Liver (tissue), 9 donors: ENCODE data around the gene CXCL6. TPM values are rescaled to one million over a fixed set of nuclear protein-coding genes. Genes with fewer than 3 reads are reported as not detected.

ENCODE experiments used
- DNase-seq: peaks from one replicate; pipeline ENCODE4 v3.0.0-alpha.2; 2017; ENCODE audit warnings: low spot score
- H3K27ac ChIP-seq, 2 donors: one replicate each; pipeline ENCODE4 v1.7.0; 2013; ENCODE audit warnings: inconsistent platforms in 2 of 2, low read length in 2 of 2, control low read depth in 1 of 2, low read depth in 1 of 2, mild to moderate bottlenecking in 1 of 2
- H3K27me3 ChIP-seq, 4 donors: one replicate each; pipeline versions ENCODE4 v1.6.1 to v1.7.0; 2013; ENCODE audit warnings: low read length in 3 of 4, inconsistent platforms in 1 of 4, mild to moderate bottlenecking in 1 of 4, moderate library complexity in 1 of 4; ENCODE audit not compliant: control insufficient read depth in 4 of 4, insufficient read depth in 4 of 4
- H3K36me3 ChIP-seq, 4 donors: one replicate each; pipeline versions ENCODE4 v1.6.1 to v1.7.0; 2013; ENCODE audit warnings: low read length in 3 of 4, mild to moderate bottlenecking in 3 of 4, low read depth in 1 of 4, moderate library complexity in 1 of 4; ENCODE audit not compliant: control insufficient read depth in 4 of 4, insufficient read depth in 3 of 4
- H3K4me1 ChIP-seq, 4 donors: one replicate each; pipeline versions ENCODE4 v1.6.1 to v1.7.0; 2013; ENCODE audit warnings: low read length in 3 of 4, mild to moderate bottlenecking in 3 of 4, moderate library complexity in 1 of 4; ENCODE audit not compliant: control insufficient read depth in 4 of 4, insufficient read depth in 4 of 4
- H3K4me3 ChIP-seq, 3 donors: one replicate each; pipeline versions ENCODE4 v1.6.1 to v1.7.0; 2013; ENCODE audit warnings: low read length in 3 of 3, control low read depth in 1 of 3, low read depth in 1 of 3, mild to moderate bottlenecking in 1 of 3
- H3K9ac ChIP-seq, 2 donors: one replicate each; pipeline ENCODE4 v1.7.0; 2013; ENCODE audit warnings: low read length in 2 of 2, mild to moderate bottlenecking in 2 of 2, moderate library complexity in 2 of 2, control low read depth in 1 of 2, low read depth in 1 of 2
- H3K9me3 ChIP-seq, 4 donors: one replicate each; pipeline versions ENCODE4 v1.6.1 to v1.7.0; 2013; ENCODE audit warnings: low read length in 3 of 4; ENCODE audit not compliant: control insufficient read depth in 4 of 4
- ATF3 ChIP-seq: IDR thresholded peaks from 2 replicates; pipeline ENCODE4 v1.6.1; 2016; ENCODE audit warnings: antibody characterized with exemption
- EGR1 ChIP-seq, 2 donors: IDR thresholded peaks; 2 replicates each; pipeline ENCODE4 v1.6.1; 2016 to 2018; ENCODE audit warnings: antibody characterized with exemption in 2 of 2, low read depth in 2 of 2
- FOXA1 ChIP-seq: IDR thresholded peaks from 2 replicates; pipeline ENCODE4 v1.6.1; 2016; ENCODE audit warnings: antibody characterized with exemption
- FOXA2 ChIP-seq: IDR thresholded peaks from 2 replicates; pipeline ENCODE4 v1.6.1; 2016; ENCODE audit warnings: antibody characterized with exemption
- GABPA ChIP-seq, 2 donors: IDR thresholded peaks in 1 of 2; conservative IDR thresholded peaks in 1 of 2; 2 replicates each; pipeline ENCODE4 v1.6.1; 2016; ENCODE audit warnings: antibody characterized with exemption in 2 of 2, mild to moderate bottlenecking in 1 of 2, moderate library complexity in 1 of 2
- HNF4G ChIP-seq: IDR thresholded peaks from 2 replicates; pipeline ENCODE4 v1.6.1; 2016; ENCODE audit warnings: antibody characterized with exemption
- JUND ChIP-seq, 2 donors: IDR thresholded peaks; 2 replicates each; pipeline ENCODE4 v1.6.1; 2016; ENCODE audit warnings: antibody characterized with exemption in 2 of 2
- MAX ChIP-seq: IDR thresholded peaks from 2 replicates; pipeline ENCODE4 v1.6.1; 2016; ENCODE audit warnings: antibody characterized with exemption
- NR2F2 ChIP-seq: IDR thresholded peaks from 2 replicates; pipeline ENCODE4 v1.6.1; 2016; ENCODE audit warnings: antibody characterized with exemption
- RAD21 ChIP-seq, 2 donors: IDR thresholded peaks; 2 replicates each; pipeline ENCODE4 v1.6.1; 2016; ENCODE audit warnings: antibody characterized with exemption in 2 of 2, mild to moderate bottlenecking in 2 of 2
- RXRA ChIP-seq, 2 donors: IDR thresholded peaks; 2 replicates each; pipeline ENCODE4 v1.6.1; 2017 to 2018; ENCODE audit warnings: antibody characterized with exemption in 2 of 2, mild to moderate bottlenecking in 1 of 2
- YY1 ChIP-seq: IDR thresholded peaks from 2 replicates; pipeline ENCODE4 v1.6.1; 2016; ENCODE audit warnings: antibody characterized with exemption, mild to moderate bottlenecking
- WGBS: extraction: QIAGEN DNeasy Blood & Tissue Kit; methylation state at CpG from one replicate; pipeline ENCODE4 v1.1.7; 2013; 5-methylcytosine and 5-hydroxymethylcytosine counted together
- polyA plus RNA-seq, 2 donors: library from polyadenylated mRNA; stranded (reverse) in 1 of 2; unstranded in 1 of 2; fragments of 200-250 nt in 1 of 2; fragments of >200 nt in 1 of 2; fragmentation: Nextera tagmentation in 1 of 2; extraction: Ambion mirVana in 1 of 2; gene quantifications; one replicate each; pipeline versions ENCODE4 v1.2.1 to v1.2.3, GENCODE V29; 2013 to 2015
- total RNA-seq, 2 donors: library from RNA; depleted of rRNA; stranded (reverse); fragments of >200 nt; gene quantifications; one replicate each; pipeline ENCODE4 v1.2.3, GENCODE V29; 2014
- TF ChIP-seq, protein P1 (sequence below): IDR thresholded peaks from 2 replicates; pipeline ENCODE4 v1.6.1; 2016; ENCODE audit warnings: antibody characterized with exemption
- TF ChIP-seq, protein P2 (sequence below): fragments of 150-350 bp; IDR thresholded peaks from 2 replicates; pipeline ENCODE4 v1.5.1; 2017; ENCODE audit warnings: improper control_type of control experiment, low read depth, low read length; ENCODE audit not compliant: missing input control
- donor health status: healthy.
- donor health status: healthy.
- donor health status: healthy.
- donor health status: healthy.
- donor health status: healthy.

Gene CXCL6
- total and polyA plus RNA-seq, 4 donors: 0.19 to 5.5 (median 3.2) TPM

DNA sequence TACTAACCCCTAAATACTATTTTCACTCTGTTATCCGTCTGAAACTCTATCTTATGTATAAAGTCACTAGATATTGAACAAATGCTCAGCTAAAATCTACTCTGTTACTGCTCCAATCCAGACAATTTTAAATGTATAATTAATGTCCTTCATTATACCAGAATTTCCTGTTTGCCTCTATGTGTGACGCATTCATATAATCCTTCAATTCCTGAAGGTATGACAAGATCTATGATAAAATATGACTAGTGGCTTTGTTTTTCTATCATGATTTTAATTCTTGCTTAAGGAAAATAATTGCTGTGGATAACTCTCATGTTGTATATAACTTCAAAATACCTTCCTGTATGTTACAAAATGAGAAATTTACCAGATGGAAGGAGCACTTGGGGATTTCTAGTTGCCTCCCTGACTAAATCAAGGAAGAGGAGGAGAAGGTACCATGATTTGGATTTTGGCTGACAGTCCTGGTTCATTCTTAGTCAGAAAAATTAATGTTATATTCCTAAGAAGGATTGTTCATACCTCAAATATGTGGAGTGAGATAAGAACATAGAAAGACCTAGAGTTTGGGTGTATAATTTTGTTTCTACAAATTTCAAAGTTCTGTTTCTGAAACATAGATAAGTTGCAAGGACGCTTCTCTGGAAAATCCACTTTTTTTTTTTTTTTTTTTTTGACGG lies 4.9 kb downstream of the CXCL6 start:
- no peak for DNase-seq
- Histone ChIP-seq H3K9me3 (no peaks in the 10 kb centered on the region), H3K4me3 (no peak overlapping the region), H3K36me3 (no peaks in the 10 kb centered on the region), H3K27me3 (peaks cover 0 to 2% (median 0%) of the 10 kb centered on the region in 4 donors), H3K4me1 (peaks cover 0 to 6% (median 2%) of the 10 kb centered on the region in 4 donors), H3K9ac (no peak overlapping the region), H3K27ac (no peak overlapping the region)
- WGBS: 69% methylated on average over 4 of the region's 4 CpGs
- TF ChIP-seq FOXA1 (no peak), RAD21 (IDR thresholded peaks at IDR 0.05) (no peak), EGR1 (IDR thresholded peaks at IDR 0.05; ENCODE audit: low read depth in 2 of 2) (no peak), GABPA (IDR thresholded peaks at IDR 0.05 in 1 of 2, conservative IDR thresholded peaks at IDR 0.05 in 1 of 2) (no peak), JUND (IDR thresholded peaks at IDR 0.05) (no peak)
- TF ChIP-seq, protein P1, sequence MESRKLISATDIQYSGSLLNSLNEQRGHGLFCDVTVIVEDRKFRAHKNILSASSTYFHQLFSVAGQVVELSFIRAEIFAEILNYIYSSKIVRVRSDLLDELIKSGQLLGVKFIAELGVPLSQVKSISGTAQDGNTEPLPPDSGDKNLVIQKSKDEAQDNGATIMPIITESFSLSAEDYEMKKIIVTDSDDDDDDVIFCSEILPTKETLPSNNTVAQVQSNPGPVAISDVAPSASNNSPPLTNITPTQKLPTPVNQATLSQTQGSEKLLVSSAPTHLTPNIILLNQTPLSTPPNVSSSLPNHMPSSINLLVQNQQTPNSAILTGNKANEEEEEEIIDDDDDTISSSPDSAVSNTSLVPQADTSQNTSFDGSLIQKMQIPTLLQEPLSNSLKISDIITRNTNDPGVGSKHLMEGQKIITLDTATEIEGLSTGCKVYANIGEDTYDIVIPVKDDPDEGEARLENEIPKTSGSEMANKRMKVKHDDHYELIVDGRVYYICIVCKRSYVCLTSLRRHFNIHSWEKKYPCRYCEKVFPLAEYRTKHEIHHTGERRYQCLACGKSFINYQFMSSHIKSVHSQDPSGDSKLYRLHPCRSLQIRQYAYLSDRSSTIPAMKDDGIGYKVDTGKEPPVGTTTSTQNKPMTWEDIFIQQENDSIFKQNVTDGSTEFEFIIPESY: no peak

DNA sequence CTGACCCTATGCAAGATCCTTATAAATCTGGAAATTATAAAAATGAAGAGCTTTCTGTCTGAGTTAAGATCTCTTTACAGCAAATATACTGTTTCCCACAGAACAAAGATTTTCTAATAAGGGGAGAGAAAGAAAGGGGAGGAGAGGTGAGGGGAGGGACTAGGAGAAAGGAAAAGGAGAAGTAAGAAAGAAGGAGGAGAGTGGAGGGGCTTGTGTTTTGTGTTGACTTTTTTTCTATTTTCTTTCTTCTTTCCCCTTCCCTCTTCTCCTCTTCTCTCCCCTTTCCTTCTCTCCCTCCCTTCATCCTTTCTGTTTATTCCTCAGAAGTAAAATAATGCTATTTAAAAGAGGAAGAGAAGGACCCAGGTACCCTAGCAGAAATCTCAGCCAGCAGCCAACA lies 6.2 kb downstream of the CXCL6 start:
- TF ChIP-seq MAX: no peak
- TF ChIP-seq, protein P2, sequence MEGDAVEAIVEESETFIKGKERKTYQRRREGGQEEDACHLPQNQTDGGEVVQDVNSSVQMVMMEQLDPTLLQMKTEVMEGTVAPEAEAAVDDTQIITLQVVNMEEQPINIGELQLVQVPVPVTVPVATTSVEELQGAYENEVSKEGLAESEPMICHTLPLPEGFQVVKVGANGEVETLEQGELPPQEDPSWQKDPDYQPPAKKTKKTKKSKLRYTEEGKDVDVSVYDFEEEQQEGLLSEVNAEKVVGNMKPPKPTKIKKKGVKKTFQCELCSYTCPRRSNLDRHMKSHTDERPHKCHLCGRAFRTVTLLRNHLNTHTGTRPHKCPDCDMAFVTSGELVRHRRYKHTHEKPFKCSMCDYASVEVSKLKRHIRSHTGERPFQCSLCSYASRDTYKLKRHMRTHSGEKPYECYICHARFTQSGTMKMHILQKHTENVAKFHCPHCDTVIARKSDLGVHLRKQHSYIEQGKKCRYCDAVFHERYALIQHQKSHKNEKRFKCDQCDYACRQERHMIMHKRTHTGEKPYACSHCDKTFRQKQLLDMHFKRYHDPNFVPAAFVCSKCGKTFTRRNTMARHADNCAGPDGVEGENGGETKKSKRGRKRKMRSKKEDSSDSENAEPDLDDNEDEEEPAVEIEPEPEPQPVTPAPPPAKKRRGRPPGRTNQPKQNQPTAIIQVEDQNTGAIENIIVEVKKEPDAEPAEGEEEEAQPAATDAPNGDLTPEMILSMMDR: no peak
- H3K4me1 ChIP-seq: peaks cover 0 to under 1% (median 0%) of the 10 kb centered on the region in 4 donors
- H3K9me3 ChIP-seq: no peaks in the 10 kb centered on the region
- DNase-seq: no peak
- H3K27me3 ChIP-seq: no peaks in the 10 kb centered on the region
- no peaks in the 10 kb centered on the region for H3K36me3 ChIP-seq
- H3K4me3 ChIP-seq: no peak overlapping the region
- H3K9ac ChIP-seq: no peak overlapping the region
- H3K27ac ChIP-seq: no peak overlapping the region

DNA sequence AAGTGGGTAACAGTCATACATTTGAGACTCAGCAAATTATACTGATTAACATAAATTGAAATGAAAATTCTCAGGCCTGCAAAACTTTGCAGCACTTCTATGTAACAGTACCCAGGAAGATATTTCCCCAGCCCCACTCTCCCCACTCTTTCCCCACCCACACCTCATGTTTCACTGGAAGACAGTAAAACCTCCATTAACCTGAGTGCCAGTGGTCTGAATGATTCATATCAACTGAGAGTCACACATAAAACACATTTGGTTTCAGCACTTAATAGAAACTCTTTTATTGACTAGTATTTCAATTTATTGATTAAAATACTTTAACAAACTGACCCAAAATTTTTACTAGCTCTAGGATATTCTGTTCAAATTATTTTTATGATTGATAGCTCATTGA lies 6.9 kb downstream of the CXCL6 start:
- H3K36me3 ChIP-seq: no peaks in the 10 kb centered on the region
- no peak overlapping the region for H3K27ac ChIP-seq
- H3K9ac ChIP-seq: no peak overlapping the region
- H3K9me3 ChIP-seq: no peaks in the 10 kb centered on the region
- TF ChIP-seq JUND (IDR thresholded peaks at IDR 0.05): no peak
- TF ChIP-seq HNF4G: no peak
- TF ChIP-seq, protein P1: no peak
- no peak for TF ChIP-seq MAX
- TF ChIP-seq RAD21 (IDR thresholded peaks at IDR 0.05): no peak
- TF ChIP-seq NR2F2: no peak
- TF ChIP-seq FOXA1: no peak
- TF ChIP-seq, protein P2: no peak
- no peak for TF ChIP-seq YY1
- no peak for TF ChIP-seq RXRA (IDR thresholded peaks at IDR 0.05)
- no peak for TF ChIP-seq ATF3
- no peak for TF ChIP-seq FOXA2
- H3K4me1 ChIP-seq: peaks cover 0 to 7% (median under 1%) of the 10 kb centered on the region in 4 donors
- no peaks in the 10 kb centered on the region for H3K27me3 ChIP-seq
- no peak overlapping the region for H3K4me3 ChIP-seq
- DNase-seq: no peak
